Stimulated activated naive CD8-positive, alpha-beta T cell treated with anti-CD3 and anti-CD28 coated beads, Interleukin-15, amount 100 ng/mL, for 72 hours (primary cell): ENCODE results near the gene STAT5A.

ENCODE experiments used
- ATAC-seq: fragments of 150-1000 bp; cut with Tn5 transposase; 2 replicates; pipeline ENCODE4 v1.10.0; 2021; ENCODE audit warnings: mild to moderate bottlenecking, moderate library complexity
- DNase-seq, 2 donors: peaks; one replicate each; pipeline ENCODE4 v3.0.0; 2021 to 2022
- H3K27ac Mint-ChIP-seq, 2 donors: one replicate each; pipeline ENCODE4 v1.8.0; 2022; ENCODE audit warnings: mild to moderate bottlenecking in 2 of 2, mixed read lengths in 2 of 2, moderate library complexity in 2 of 2
- H3K27me3 Mint-ChIP-seq: one replicate; pipeline ENCODE4 v1.8.0; 2022; ENCODE audit warnings: mixed read lengths
- H3K4me1 Mint-ChIP-seq: one replicate; pipeline ENCODE4 v1.8.0; 2022; ENCODE audit warnings: mild to moderate bottlenecking, mixed read lengths
- H3K4me3 Mint-ChIP-seq, 2 donors: one replicate each; pipeline ENCODE4 v1.8.0; 2022; ENCODE audit warnings: mild to moderate bottlenecking in 2 of 2, mixed read lengths in 2 of 2, moderate library complexity in 1 of 2
- H3K9me3 Mint-ChIP-seq, 2 donors: one replicate each; pipeline ENCODE4 v1.8.0; 2022; ENCODE audit warnings: mixed read lengths in 2 of 2

The STAT5A gene

GRCh38 chr17:42306385-42306667 lies 18.0 kb downstream of the STAT5A start:
- H3K4me1 Mint-ChIP-seq: peaks cover 73% of the 10 kb centered on the region
- H3K27me3 Mint-ChIP-seq: no peaks in the 10 kb centered on the region
- ATAC-seq (no peak), DNase-seq (no peak)
- H3K27ac Mint-ChIP-seq: peak overlapping the region in 1 of 2 donors; percentile 68
- no peaks in the 10 kb centered on the region for H3K9me3 Mint-ChIP-seq
- no peak overlapping the region for H3K4me3 Mint-ChIP-seq

- peaks cover 78% of the 10 kb centered on the region for H3K4me1 Mint-ChIP-seq
Observed at GRCh38 chr17:42307362-42307927, 19.1 kb downstream of the STAT5A start.

GRCh38 chr17:42308446-42308845 lies 20.1 kb downstream of the STAT5A start:
- H3K4me3 Mint-ChIP-seq: no peak overlapping the region
- H3K4me1 Mint-ChIP-seq: peaks cover 83% of the 10 kb centered on the region
- ATAC-seq (no peak), DNase-seq (no peak)
- H3K27me3 Mint-ChIP-seq: no peaks in the 10 kb centered on the region
- no peaks in the 10 kb centered on the region for H3K9me3 Mint-ChIP-seq
- peak overlapping the region; percentile 12 to 81 for H3K27ac Mint-ChIP-seq

More at GRCh38 chr17:42307362-42307927, 19.1 kb downstream of the STAT5A start:
- ATAC-seq: no peak
- no peak for DNase-seq
- Mint-ChIP-seq H3K4me3 (no peak overlapping the region), H3K9me3 (no peaks in the 10 kb centered on the region), H3K27ac (peak overlapping the region; percentile 1 to 91), H3K27me3 (no peaks in the 10 kb centered on the region)

GRCh38 chr17:42309142-42309541 lies 20.8 kb downstream of the STAT5A start:
- no peak for ATAC-seq
- no peak overlapping the region for H3K4me3 Mint-ChIP-seq
- no peaks in the 10 kb centered on the region for H3K27me3 Mint-ChIP-seq
- H3K27ac Mint-ChIP-seq: peak overlapping the region in 1 of 2 donors; percentile 81
- no peaks in the 10 kb centered on the region for H3K9me3 Mint-ChIP-seq
- H3K4me1 Mint-ChIP-seq: peaks cover 83% of the 10 kb centered on the region
- DNase-seq: no peak

GRCh38 chr17:42309986-42310786 lies 21.9 kb downstream of the STAT5A start:
- H3K9me3 Mint-ChIP-seq: no peaks in the 10 kb centered on the region
- peaks cover 81% of the 10 kb centered on the region for H3K4me1 Mint-ChIP-seq
- DNase-seq (no peak), ATAC-seq (no peak)
- H3K27me3 Mint-ChIP-seq: no peaks in the 10 kb centered on the region
- peak overlapping the region; percentile 44 to 84 for H3K4me3 Mint-ChIP-seq
- H3K27ac Mint-ChIP-seq: peak overlapping the region in 1 of 2 donors; percentile 95

- H3K27me3 Mint-ChIP-seq: no peaks in the 10 kb centered on the region
- peak overlapping the region in 1 of 2 donors; percentile 95 for H3K27ac Mint-ChIP-seq
- peak overlapping the region; percentile 44 to 84 for H3K4me3 Mint-ChIP-seq
- ATAC-seq (peak; percentile 16), DNase-seq (no peak)
- H3K4me1 Mint-ChIP-seq: peaks cover 87% of the 10 kb centered on the region
- H3K9me3 Mint-ChIP-seq: no peaks in the 10 kb centered on the region
Observed at GRCh38 chr17:42310787-42311215, 22.5 kb downstream of the STAT5A start.

GRCh38 chr17:42311240-42312034 lies 23.1 kb downstream of the STAT5A start:
- no peaks in the 10 kb centered on the region for H3K9me3 Mint-ChIP-seq
- DNase-seq (no peak), ATAC-seq (no peak)
- H3K4me3 Mint-ChIP-seq: peak overlapping the region; percentile 70 to 84
- H3K27ac Mint-ChIP-seq: peak overlapping the region; percentile 80 to 95
- H3K4me1 Mint-ChIP-seq: peaks cover 90% of the 10 kb centered on the region
- H3K27me3 Mint-ChIP-seq: no peaks in the 10 kb centered on the region

GRCh38 chr17:42312035-42312284 lies 23.7 kb downstream of the STAT5A start:
- Mint-ChIP-seq H3K27me3 (no peaks in the 10 kb centered on the region), H3K9me3 (no peaks in the 10 kb centered on the region), H3K4me1 (peaks cover 93% of the 10 kb centered on the region), H3K4me3 (peak overlapping the region; percentile 70 to 84), H3K27ac (peak overlapping the region; percentile 70 to 95)
- no peak for DNase-seq
- ATAC-seq: no peak

GRCh38 chr17:42312285-42313130 lies 24.2 kb downstream of the STAT5A start:
- peak; percentile 83 to 89 for DNase-seq
- Mint-ChIP-seq H3K27ac (peak overlapping the region; percentile 70 to 95), H3K4me1 (peaks cover 95% of the 10 kb centered on the region), H3K9me3 (no peaks in the 10 kb centered on the region), H3K27me3 (no peaks in the 10 kb centered on the region), H3K4me3 (peak overlapping the region; percentile 70 to 84)
- ATAC-seq: peak; percentile 86

- no peak for ATAC-seq
- Mint-ChIP-seq H3K27me3 (no peaks in the 10 kb centered on the region), H3K4me3 (peak overlapping the region; percentile 25 to 84)
Observed at GRCh38 chr17:42313389-42313772, 25.1 kb downstream of the STAT5A start.

GRCh38 chr17:42313773-42314566 lies 25.7 kb downstream of the STAT5A start:
- DNase-seq (no peak), ATAC-seq (no peak)
- Mint-ChIP-seq H3K27ac (peak overlapping the region in 1 of 2 donors; percentile 87), H3K9me3 (no peaks in the 10 kb centered on the region), H3K4me3 (peak overlapping the region in 1 of 2 donors; percentile 84), H3K27me3 (no peaks in the 10 kb centered on the region), H3K4me1 (peaks cover 96% of the 10 kb centered on the region)

More at GRCh38 chr17:42313389-42313772, 25.1 kb downstream of the STAT5A start:
- Mint-ChIP-seq H3K4me1 (peaks cover 96% of the 10 kb centered on the region), H3K27ac (peak overlapping the region in 1 of 2 donors; percentile 87), H3K9me3 (no peaks in the 10 kb centered on the region)
- no peak for DNase-seq

GRCh38 chr17:42315402-42316156 lies 27.3 kb downstream of the STAT5A start:
- Mint-ChIP-seq H3K27me3 (no peaks in the 10 kb centered on the region), H3K4me1 (peaks cover 94% of the 10 kb centered on the region), H3K9me3 (no peaks in the 10 kb centered on the region), H3K27ac (peak overlapping the region in 1 of 2 donors; percentile 97), H3K4me3 (peak overlapping the region in 1 of 2 donors; percentile 51)
- ATAC-seq (no peak), DNase-seq (no peak)

- no peak for DNase-seq
- Mint-ChIP-seq H3K27ac (peak overlapping the region in 1 of 2 donors; percentile 16), H3K27me3 (no peaks in the 10 kb centered on the region), H3K9me3 (no peaks in the 10 kb centered on the region), H3K4me3 (no peak overlapping the region), H3K4me1 (peaks cover 94% of the 10 kb centered on the region)
- ATAC-seq: no peak
Observed at GRCh38 chr17:42316755-42317154, 28.5 kb downstream of the STAT5A start.

GRCh38 chr17:42317266-42317845 lies 29.1 kb downstream of the STAT5A start:
- DNase-seq (no peak), ATAC-seq (no peak)
- Mint-ChIP-seq H3K9me3 (no peaks in the 10 kb centered on the region), H3K27me3 (no peaks in the 10 kb centered on the region), H3K4me1 (peaks cover 94% of the 10 kb centered on the region), H3K27ac (peak overlapping the region in 1 of 2 donors; percentile 7), H3K4me3 (no peak overlapping the region)
